ENCODE data around the gene HERC4.

Gene HERC4

GRCh38 chr10:68074775-68075549, at the start of gene HERC4:
Gene HERC4, minus strand, starts transcription at chr10:68075283. Its CDS starts 2,175 bp downstream, at chr10:68073108.
- DNase-seq = peak; percentile 89

DNA sequence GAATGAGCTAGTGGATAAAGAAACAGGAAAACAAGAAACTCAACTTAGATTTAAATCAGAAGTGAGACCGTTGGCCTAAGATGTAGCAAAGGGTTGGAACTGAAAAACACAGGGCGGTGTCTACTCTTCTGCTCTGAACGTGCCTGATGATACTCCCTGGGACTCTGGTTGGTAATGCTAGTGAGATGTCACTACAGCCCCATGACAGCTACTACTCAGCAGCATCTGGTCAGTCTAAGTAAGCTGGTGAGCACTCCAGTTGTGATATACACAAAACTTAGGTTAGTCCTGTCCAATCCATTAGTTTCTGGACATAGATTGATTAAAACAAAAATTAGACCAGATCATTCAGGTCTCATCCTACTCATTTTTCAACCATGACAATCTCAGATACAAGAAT, 49.6 kb upstream of the HERC4 start:
- no peak for DNase-seq

DNA sequence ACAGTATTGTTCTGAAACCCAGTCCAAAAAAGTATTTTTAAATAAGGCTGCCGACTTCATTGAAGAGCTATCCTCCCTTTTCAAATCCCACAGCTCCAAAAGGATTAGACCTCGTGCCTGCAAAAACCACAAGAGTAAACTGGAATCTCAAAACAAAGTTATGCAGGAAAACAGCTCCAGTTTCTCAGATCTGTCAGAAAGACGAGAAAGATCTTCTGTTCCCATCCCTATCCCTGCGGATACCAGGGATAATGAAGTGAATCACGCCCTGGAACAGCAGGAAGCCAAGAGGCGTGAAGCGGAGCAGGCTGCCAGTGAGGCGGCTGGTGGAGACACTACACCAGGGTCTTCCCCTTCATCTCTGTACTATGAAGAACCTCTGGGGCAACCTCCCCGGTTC, 46.8 kb upstream of the HERC4 start:
- DNase-seq = no peak

DNA sequence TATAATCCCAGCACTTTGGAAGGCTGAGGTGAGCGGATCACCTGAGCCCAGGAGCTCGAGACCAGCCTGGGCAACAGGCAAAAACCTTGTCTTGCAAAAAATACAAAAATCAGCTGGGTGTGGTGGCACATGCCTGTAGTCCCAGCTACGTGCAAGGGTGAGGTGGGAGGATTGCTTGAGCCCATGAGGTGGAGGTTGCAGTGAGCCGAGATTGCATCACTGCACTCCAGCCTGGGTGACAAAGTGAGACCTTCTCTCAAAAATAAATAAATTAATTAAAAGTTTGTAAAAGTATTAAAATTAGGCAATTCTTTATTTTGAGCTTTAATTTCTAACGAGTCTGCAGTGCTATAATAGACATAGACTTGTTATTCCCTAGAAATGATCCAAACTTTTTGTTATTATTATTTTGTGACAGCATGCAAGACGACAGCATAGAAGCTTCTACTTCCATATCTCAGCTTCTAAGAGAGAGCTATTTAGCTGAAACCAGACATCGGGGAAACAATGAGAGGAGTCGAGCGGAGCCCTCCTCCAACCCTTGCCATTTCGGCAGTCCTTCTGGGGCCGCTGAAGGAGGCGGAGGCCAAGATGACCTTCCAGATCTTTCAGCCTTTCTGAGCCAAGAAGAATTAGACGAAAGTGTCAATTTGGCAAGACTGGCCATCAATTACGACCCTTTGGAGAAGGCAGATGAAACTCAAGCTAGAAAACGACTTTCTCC, 46.1 kb upstream of the HERC4 start:
- DNase-seq = no peak

GRCh38 chr10:68118657-68119056, 43.6 kb upstream of the HERC4 start:
- no peak for DNase-seq

- no peak for DNase-seq
Measured at GRCh38 chr10:68112837-68113236, 37.8 kb upstream of the HERC4 start.

- no peak for DNase-seq
Measured at GRCh38 chr10:68111584-68111983, 36.5 kb upstream of the HERC4 start.

DNA sequence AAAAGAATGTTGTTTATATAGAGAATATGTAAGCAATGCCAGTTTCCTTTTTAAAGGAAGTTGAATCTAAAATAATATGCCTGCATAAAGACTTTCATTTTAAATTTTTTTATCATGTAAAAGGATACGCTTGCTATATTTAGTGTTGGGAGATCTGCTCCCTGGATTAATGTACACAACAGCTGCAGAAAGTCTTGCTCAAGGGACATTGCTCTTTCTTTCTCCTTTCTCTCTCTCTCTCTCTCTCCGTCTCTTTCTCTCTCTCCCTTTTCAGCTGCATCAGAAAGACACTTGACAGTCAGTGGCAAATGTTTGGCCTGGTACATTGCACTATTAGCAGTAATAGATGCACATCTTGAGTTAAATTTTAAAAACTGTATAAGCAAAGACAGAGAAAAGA, 34.9 kb upstream of the HERC4 start:
- no peak for DNase-seq

- DNase-seq = no peak
Measured at GRCh38 chr10:68109331-68109730, 34.2 kb upstream of the HERC4 start, which contains the start of gene MYPN. Gene MYPN, plus strand, starts transcription at chr10:68109488. Its CDS starts 11,951 bp downstream, at chr10:68121439.

- no peak for DNase-seq
Measured at GRCh38 chr10:68108653-68109052, 33.6 kb upstream of the HERC4 start.

- DNase-seq = no peak
Measured at GRCh38 chr10:68108051-68108450, 33.0 kb upstream of the HERC4 start.

GRCh38 chr10:68107651-68108050, 32.6 kb upstream of the HERC4 start:
- no peak for DNase-seq

DNA sequence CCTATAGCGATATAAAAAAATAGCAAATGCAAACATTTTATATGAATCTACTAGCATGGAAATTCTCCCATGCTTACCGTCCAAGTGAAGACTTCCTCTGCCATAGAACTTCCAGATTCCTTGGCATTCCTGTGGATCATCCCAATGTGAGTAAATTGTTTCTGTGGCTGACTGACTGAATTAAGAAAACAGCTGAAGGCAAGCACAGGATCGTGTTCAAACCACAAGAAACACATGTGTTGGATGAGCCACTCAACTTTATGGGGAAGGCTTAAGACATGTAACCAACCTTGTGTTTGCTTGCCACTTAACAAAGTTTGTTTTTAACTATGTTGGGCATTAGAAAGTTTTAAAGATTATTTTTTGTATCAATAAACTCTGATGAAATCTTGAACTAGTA, 31.6 kb upstream of the HERC4 start:
- no peak for DNase-seq

GRCh38 chr10:68105820-68106219, 30.7 kb upstream of the HERC4 start:
- no peak for DNase-seq

DNA sequence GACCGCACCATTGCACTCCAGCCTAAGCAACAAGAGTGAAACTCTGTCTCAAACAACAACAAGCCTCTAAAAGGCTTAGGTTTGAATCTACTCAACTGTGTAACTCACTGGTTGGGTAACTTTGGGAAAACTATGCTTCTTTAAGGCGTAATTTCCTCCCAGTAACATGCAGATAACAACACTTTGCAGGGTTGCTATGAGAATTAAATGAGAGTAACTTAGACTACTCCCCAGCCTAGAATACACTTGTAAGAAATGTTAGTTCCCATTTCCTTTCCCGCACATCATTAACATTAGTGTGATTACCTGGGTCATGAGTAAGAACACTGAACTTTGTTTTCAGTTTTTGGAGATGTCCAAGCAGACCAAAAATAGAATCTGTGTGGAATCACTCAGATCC, 28.8 kb upstream of the HERC4 start:
- DNase-seq = no peak

GRCh38 chr10:68103261-68103878, 28.3 kb upstream of the HERC4 start:
- DNase-seq = no peak

- no peak for DNase-seq
Measured at GRCh38 chr10:68101066-68101465, 26.0 kb upstream of the HERC4 start.

- DNase-seq = no peak
Measured at GRCh38 chr10:68099736-68100135, 24.7 kb upstream of the HERC4 start.

- no peak for DNase-seq
Measured at GRCh38 chr10:68096913-68097516, 21.9 kb upstream of the HERC4 start.

GRCh38 chr10:68095153-68095552, 20.1 kb upstream of the HERC4 start:
- no peak for DNase-seq

DNA sequence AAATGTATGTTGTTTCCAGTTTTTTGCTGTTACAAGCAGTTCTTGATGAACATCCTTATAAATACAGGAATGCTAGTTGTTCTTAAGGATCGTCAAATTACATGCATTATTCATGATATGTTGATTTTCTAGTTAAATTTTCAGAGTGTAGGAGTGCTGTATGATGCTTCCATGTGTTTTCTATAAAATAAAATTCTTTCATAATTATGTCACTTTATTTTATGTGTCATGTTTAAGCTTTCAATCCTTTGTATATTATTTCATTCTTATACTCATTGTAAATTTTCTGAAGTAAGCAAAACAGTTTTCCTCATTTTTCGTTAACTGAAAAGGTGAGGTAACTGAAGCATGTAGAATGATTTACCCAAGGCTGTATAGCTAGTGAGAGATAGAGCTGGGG, 17.4 kb upstream of the HERC4 start:
- DNase-seq = no peak

GRCh38 chr10:68090586-68090985, 15.5 kb upstream of the HERC4 start:
- DNase-seq = no peak

DNA sequence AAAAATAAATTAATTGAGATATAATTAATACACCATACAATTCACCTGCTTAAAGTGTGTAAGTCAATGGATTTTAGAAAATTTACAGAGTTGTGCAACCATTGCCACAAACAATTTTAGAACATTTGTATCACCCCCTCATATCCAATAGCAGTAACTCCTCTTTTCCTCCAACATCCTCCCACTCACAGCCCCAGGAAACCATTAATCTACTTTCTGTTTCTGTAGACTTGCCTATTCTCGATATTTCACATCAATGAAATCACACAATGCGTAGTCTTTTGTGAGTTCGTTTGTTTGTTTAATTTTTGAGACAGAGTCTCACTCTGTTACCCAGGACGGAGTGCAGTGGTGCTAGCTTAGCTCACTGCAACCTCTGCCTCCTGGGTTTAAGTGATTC, 13.7 kb upstream of the HERC4 start:
- DNase-seq = no peak
